Neuronal stem cell (in vitro differentiated cells): ENCODE measurements around the gene MED13L.

Source experiments
- DNase-seq: peaks from one replicate; pipeline ENCODE4 v3.0.0-alpha.2; 2013; ENCODE audit warnings: low spot score
- H2AFZ ChIP-seq: one replicate; pipeline ENCODE4 v1.6.1; 2013; ENCODE audit warnings: mild to moderate bottlenecking, low read length, inconsistent platforms
- H2AK5ac ChIP-seq: 2 replicates; pipeline ENCODE4 v1.6.1; 2013; ENCODE audit warnings: low read depth, mild to moderate bottlenecking, inconsistent platforms, low read length, moderate library complexity, mixed read lengths
- H2BK120ac ChIP-seq: 2 replicates; pipeline ENCODE4 v1.6.1; 2013; ENCODE audit warnings: low read depth, mild to moderate bottlenecking, inconsistent platforms, low read length, moderate library complexity, mixed read lengths
- H2BK12ac ChIP-seq: one replicate; pipeline ENCODE4 v1.6.1; 2013; ENCODE audit warnings: low read length, inconsistent platforms
- H2BK15ac ChIP-seq: 2 replicates; pipeline ENCODE4 v1.6.1; 2013; ENCODE audit warnings: mild to moderate bottlenecking, low read length, inconsistent platforms, mixed read lengths
- H2BK5ac ChIP-seq: one replicate; pipeline ENCODE4 v1.6.1; 2013; ENCODE audit warnings: inconsistent platforms, mild to moderate bottlenecking, low read length, moderate library complexity
- H3K14ac ChIP-seq: one replicate; pipeline ENCODE4 v1.6.1; 2013; ENCODE audit warnings: low read length, inconsistent platforms
- H3K18ac ChIP-seq: 2 replicates; pipeline ENCODE4 v1.6.1; 2013; ENCODE audit warnings: low read length, inconsistent platforms
- H3K23ac ChIP-seq: 2 replicates; pipeline ENCODE4 v1.6.1; 2013; ENCODE audit warnings: low read depth, mild to moderate bottlenecking, mixed read lengths, low read length, inconsistent platforms; ENCODE audit not compliant: poor library complexity
- H3K27ac ChIP-seq: replicated peaks from 3 replicates; pipeline ENCODE4 v1.5.1; 2013; ENCODE audit warnings: low read length, inconsistent platforms
- H3K27me3 ChIP-seq, 3 experiments: 2 replicates each; pipeline ENCODE4 v1.6.1; 2013; ENCODE audit warnings: low read length in 3 of 3, mild to moderate bottlenecking in 2 of 3, inconsistent platforms in 1 of 3, low read depth in 1 of 3, mixed read lengths in 1 of 3, moderate library complexity in 1 of 3; ENCODE audit not compliant: control insufficient read depth in 3 of 3, insufficient read depth in 3 of 3
- H3K36me3 ChIP-seq, 2 donors: replicated peaks in 1 of 2; 2 replicates each; pipeline ENCODE4 v1.6.1; 2013; ENCODE audit warnings: low read length in 2 of 2; ENCODE audit not compliant: control insufficient read depth in 2 of 2, insufficient read depth in 2 of 2
- H3K4ac ChIP-seq: 2 replicates; pipeline ENCODE4 v1.6.1; 2013; ENCODE audit warnings: inconsistent platforms, mild to moderate bottlenecking, low read length, moderate library complexity
- H3K4me1 ChIP-seq, 2 donors: 1 replicate in 1 of 2; 2 replicates in 1 of 2; pipeline ENCODE4 v1.6.1; 2013; ENCODE audit warnings: low read length in 2 of 2, low read depth in 1 of 2; ENCODE audit not compliant: control insufficient read depth in 2 of 2, insufficient read depth in 1 of 2
- H3K4me2 ChIP-seq: one replicate; pipeline ENCODE4 v1.6.1; 2013; ENCODE audit warnings: mild to moderate bottlenecking, low read length, inconsistent platforms; ENCODE audit not compliant: insufficient read depth, poor library complexity, severe bottlenecking
- H3K4me3 ChIP-seq, 2 donors: 2 replicates each; pipeline ENCODE4 v1.5.1; 2013; ENCODE audit warnings: low read length in 2 of 2, mild to moderate bottlenecking in 2 of 2, inconsistent platforms in 1 of 2, moderate library complexity in 1 of 2
- H3K79me1 ChIP-seq: one replicate; pipeline ENCODE4 v1.6.1; 2013; ENCODE audit warnings: low read depth, mild to moderate bottlenecking, inconsistent platforms, low read length, moderate library complexity
- H3K9ac ChIP-seq: one replicate; pipeline ENCODE4 v1.6.1; 2013; ENCODE audit warnings: mild to moderate bottlenecking, low read depth, low read length, inconsistent platforms; ENCODE audit not compliant: poor library complexity
- H3K9me3 ChIP-seq, 2 donors: replicated peaks in 1 of 2; 2 replicates each; pipeline versions ENCODE3 to v1.6.1; 2013; ENCODE audit warnings: low read length in 2 of 2, mild to moderate bottlenecking in 2 of 2, inconsistent platforms in 1 of 2, low read depth in 1 of 2, mixed read lengths in 1 of 2, moderate library complexity in 1 of 2; ENCODE audit not compliant: control insufficient read depth in 2 of 2, insufficient read depth in 1 of 2
- H4K8ac ChIP-seq: one replicate; pipeline ENCODE4 v1.6.1; 2013; ENCODE audit warnings: low read depth, mild to moderate bottlenecking, inconsistent platforms, low read length, moderate library complexity
- H4K91ac ChIP-seq: one replicate; pipeline ENCODE4 v1.6.1; 2013; ENCODE audit warnings: low read length, low read depth, mild to moderate bottlenecking, inconsistent platforms; ENCODE audit not compliant: poor library complexity
- WGBS, 2 donors: extraction: QIAGEN DNeasy Blood & Tissue Kit; methylation state at CpG; one replicate each; pipeline ENCODE4 v1.1.7; 2013; ENCODE audit warnings: missing lambda C conversion rate in 2 of 2, mixed read lengths in 1 of 2; ENCODE audit not compliant: insufficient read length in 2 of 2, insufficient replicate concordance in 1 of 2; ENCODE audit errors: extremely low coverage in 2 of 2; 5-methylcytosine and 5-hydroxymethylcytosine counted together

The MED13L gene

DNA sequence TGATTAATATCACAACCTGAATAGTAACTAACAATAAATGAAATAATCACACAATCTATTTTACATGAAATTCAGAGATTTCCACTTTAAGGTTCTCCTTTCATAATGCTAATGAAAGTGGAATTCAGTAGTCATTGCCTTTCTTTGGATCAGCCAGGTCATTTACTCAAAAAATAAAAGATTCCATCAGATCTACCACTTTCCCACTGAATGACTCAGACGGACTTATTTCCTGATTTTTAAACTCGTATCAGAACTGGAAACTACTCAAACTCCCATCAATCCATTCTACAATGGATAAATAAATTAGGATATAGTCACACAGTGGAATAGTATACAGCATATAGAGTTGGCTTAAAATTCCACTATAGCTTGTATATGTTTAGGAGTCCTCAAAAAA is 237.1 kb downstream of the MED13L start:
- Histone ChIP-seq H2AFZ (no peak overlapping the region), H2BK12ac (no peak overlapping the region), H3K27ac (no peak overlapping the region), H3K36me3 (no peaks in the 10 kb centered on the region), H3K4me3 (no peak overlapping the region), H3K9ac (no peak overlapping the region), H2BK15ac (no peak overlapping the region), H3K27me3 (no peaks in the 10 kb centered on the region), H2AK5ac (no peak overlapping the region), H3K4me1 (peaks cover 0 to 3% of the 10 kb centered on the region in 2 donors), H3K18ac (no peak overlapping the region), H3K4me2 (no peak overlapping the region), H3K23ac (no peak overlapping the region), H3K4ac (no peak overlapping the region), H3K79me1 (no peaks in the 10 kb centered on the region), H2BK120ac (no peak overlapping the region), H2BK5ac (no peak overlapping the region), H4K8ac (no peak overlapping the region), H3K14ac (no peak overlapping the region), H3K9me3 (no peaks in the 10 kb centered on the region), H4K91ac (no peak overlapping the region)
- no CpG with 5 or more reads among the region's 2 CpGs for WGBS, 2 donors
- DNase-seq = no peak

DNA sequence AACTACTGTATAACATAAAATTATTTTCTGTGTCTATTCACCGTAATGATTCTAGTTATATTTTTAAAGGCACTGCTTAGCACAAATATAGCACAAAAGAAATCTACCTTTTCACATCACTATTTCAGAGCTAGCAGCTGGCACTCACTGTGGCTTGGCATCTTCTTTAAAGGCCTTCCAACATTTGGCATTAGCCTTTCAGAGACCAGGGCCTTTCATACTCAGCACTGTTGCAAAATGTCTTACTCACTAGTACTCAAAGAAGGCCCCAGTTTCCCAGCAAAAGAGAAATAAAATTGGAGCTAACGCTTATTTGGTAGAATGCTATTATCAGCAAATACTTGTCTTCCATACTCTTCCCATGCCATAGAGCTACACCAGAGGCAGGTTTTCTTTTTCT is 238.4 kb downstream of the MED13L start:
- Histone ChIP-seq H4K8ac (no peak overlapping the region), H2AFZ (no peak overlapping the region), H3K9me3 (no peaks in the 10 kb centered on the region), H2AK5ac (no peak overlapping the region), H3K4ac (no peak overlapping the region), H3K23ac (no peak overlapping the region), H3K79me1 (no peaks in the 10 kb centered on the region), H2BK120ac (no peak overlapping the region), H3K27ac (no peak overlapping the region), H3K18ac (no peak overlapping the region), H3K36me3 (no peaks in the 10 kb centered on the region), H3K9ac (no peak overlapping the region), H2BK5ac (no peak overlapping the region), H4K91ac (no peak overlapping the region), H3K4me1 (peaks cover 0 to 3% of the 10 kb centered on the region in 2 donors), H3K14ac (no peak overlapping the region), H3K4me3 (no peak overlapping the region), H2BK12ac (no peak overlapping the region), H3K4me2 (no peak overlapping the region), H2BK15ac (no peak overlapping the region), H3K27me3 (no peaks in the 10 kb centered on the region)
- no peak for DNase-seq
- WGBS, 2 donors = no CpG with 5 or more reads among the region's 2 CpGs

DNA sequence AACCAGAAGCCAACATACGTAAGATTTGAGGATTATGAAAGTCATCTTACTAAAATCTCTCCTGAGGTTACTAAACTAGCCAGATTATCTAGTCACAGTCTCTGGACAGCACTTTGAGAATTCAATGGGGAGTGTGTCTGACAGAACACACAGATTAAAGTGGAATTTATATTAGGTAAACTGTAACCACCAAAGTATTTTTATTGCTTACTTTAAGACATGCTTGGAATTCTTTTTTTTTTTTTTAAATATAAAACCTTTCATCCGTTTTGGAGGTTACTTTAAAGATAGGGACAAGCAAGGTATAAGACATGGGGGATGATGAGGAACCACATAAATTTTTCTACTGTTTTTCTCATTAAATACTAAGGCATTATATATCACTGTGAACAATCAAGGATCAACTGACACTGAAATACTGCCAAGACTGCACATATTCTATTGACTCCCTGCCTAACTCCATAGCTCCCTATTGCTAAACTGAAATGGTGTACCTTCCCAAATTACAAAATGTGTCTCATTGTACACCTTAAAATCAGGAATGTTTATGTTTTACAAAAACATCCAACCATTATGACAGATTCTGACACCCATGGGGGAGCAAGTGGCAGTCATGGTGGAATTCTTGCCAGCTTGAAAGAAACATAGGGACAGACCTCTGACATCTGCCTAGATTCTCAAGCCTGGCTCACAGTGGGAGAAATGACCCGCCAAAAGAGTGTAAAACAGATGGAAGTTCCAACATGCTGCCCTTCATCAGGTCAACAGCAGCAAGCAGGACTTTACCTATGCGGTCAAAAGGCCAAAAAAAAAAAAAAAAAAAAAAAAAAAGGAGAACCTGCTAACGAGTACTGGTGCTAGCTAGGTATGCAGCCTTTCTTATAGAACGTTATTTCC is 239.3 kb downstream of the MED13L start:
- no peak overlapping the region for H4K8ac ChIP-seq
- no peak overlapping the region for H4K91ac ChIP-seq
- 100% methylated on average over 1 of the region's 6 CpGs; no CpG with 5 or more reads in 1 of the 2 donors for WGBS, 2 donors
- no peak overlapping the region for H3K4me2 ChIP-seq
- H3K4me3 ChIP-seq = no peak overlapping the region
- no peak overlapping the region for H2BK120ac ChIP-seq
- H3K18ac ChIP-seq = no peak overlapping the region
- H3K23ac ChIP-seq = no peak overlapping the region
- no peaks in the 10 kb centered on the region for H3K27me3 ChIP-seq
- no peak overlapping the region for H2BK12ac ChIP-seq
- no peak overlapping the region for H2BK15ac ChIP-seq
- H3K4ac ChIP-seq = no peak overlapping the region
- no peaks in the 10 kb centered on the region for H3K9me3 ChIP-seq
- DNase-seq = no peak
- no peak overlapping the region for H3K27ac ChIP-seq
- H2AFZ ChIP-seq = no peak overlapping the region
- H3K14ac ChIP-seq = no peak overlapping the region
- no peak overlapping the region for H2AK5ac ChIP-seq
- no peak overlapping the region for H3K9ac ChIP-seq
- no peaks in the 10 kb centered on the region for H3K79me1 ChIP-seq
- H3K36me3 ChIP-seq = no peaks in the 10 kb centered on the region
- H3K4me1 ChIP-seq = peaks cover 0 to 3% of the 10 kb centered on the region in 2 donors
- no peak overlapping the region for H2BK5ac ChIP-seq

DNA sequence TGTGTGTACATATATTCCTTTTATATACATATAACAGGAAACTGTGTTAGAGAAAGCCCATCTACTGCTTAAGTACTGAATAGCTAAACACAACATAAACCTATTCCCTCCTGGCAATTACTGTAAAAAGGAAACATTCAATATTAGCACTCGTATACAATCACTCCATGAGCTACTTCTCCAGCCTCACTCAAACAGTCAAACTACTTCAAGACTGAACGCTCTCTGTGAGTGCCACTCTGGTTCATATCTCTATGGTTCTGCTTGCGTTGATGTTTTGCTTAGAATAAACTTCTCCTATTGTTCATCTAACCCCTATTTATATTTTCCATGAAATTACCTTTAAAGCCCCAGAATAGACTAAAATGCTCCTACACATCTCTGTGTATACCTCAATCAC is 243.7 kb downstream of the MED13L start:
- H3K14ac ChIP-seq = no peak overlapping the region
- no peak overlapping the region for H2BK120ac ChIP-seq
- no peak overlapping the region for H4K8ac ChIP-seq
- peaks cover 0 to 5% of the 10 kb centered on the region in 2 donors for H3K4me1 ChIP-seq
- no peak overlapping the region for H3K27ac ChIP-seq
- H3K4ac ChIP-seq = no peak overlapping the region
- H2BK15ac ChIP-seq = no peak overlapping the region
- no peaks in the 10 kb centered on the region for H3K36me3 ChIP-seq
- H4K91ac ChIP-seq = no peak overlapping the region
- no peak overlapping the region for H3K4me3 ChIP-seq
- H3K18ac ChIP-seq = no peak overlapping the region
- no peak for DNase-seq
- peaks cover 3% of the 10 kb centered on the region for H3K79me1 ChIP-seq
- H3K4me2 ChIP-seq = no peak overlapping the region
- no peak overlapping the region for H2BK5ac ChIP-seq
- H3K9ac ChIP-seq = no peak overlapping the region
- H3K9me3 ChIP-seq = no peaks in the 10 kb centered on the region
- H3K23ac ChIP-seq = no peak overlapping the region
- WGBS, 2 donors = no CpG with 5 or more reads among the region's 3 CpGs
- H2BK12ac ChIP-seq = no peak overlapping the region
- H3K27me3 ChIP-seq = no peaks in the 10 kb centered on the region
- no peak overlapping the region for H2AK5ac ChIP-seq
- no peak overlapping the region for H2AFZ ChIP-seq
